Rectal smooth muscle tissue (tissue), 1 donor: ENCODE measurements around the gene PPP2R3B.

Experiments
- H3K27ac ChIP-seq: one replicate; pipeline ENCODE4 v1.7.0; 2013; ENCODE audit warnings: low read depth, low read length, inconsistent platforms
- H3K27me3 ChIP-seq: one replicate; pipeline ENCODE4 v1.7.0; 2013; ENCODE audit warnings: low read length; ENCODE audit not compliant: control insufficient read depth, insufficient read depth
- H3K36me3 ChIP-seq: one replicate; pipeline ENCODE4 v1.7.0; 2013; ENCODE audit warnings: low read length; ENCODE audit not compliant: control insufficient read depth, insufficient read depth
- H3K4me1 ChIP-seq: one replicate; pipeline ENCODE4 v1.7.0; 2013; ENCODE audit warnings: low read length; ENCODE audit not compliant: control insufficient read depth, insufficient read depth
- H3K4me3 ChIP-seq: one replicate; pipeline ENCODE4 v1.7.0; 2013; ENCODE audit warnings: low read length
- H3K9ac ChIP-seq: one replicate; pipeline ENCODE4 v1.7.0; 2013; ENCODE audit warnings: low read length

Gene PPP2R3B

DNA sequence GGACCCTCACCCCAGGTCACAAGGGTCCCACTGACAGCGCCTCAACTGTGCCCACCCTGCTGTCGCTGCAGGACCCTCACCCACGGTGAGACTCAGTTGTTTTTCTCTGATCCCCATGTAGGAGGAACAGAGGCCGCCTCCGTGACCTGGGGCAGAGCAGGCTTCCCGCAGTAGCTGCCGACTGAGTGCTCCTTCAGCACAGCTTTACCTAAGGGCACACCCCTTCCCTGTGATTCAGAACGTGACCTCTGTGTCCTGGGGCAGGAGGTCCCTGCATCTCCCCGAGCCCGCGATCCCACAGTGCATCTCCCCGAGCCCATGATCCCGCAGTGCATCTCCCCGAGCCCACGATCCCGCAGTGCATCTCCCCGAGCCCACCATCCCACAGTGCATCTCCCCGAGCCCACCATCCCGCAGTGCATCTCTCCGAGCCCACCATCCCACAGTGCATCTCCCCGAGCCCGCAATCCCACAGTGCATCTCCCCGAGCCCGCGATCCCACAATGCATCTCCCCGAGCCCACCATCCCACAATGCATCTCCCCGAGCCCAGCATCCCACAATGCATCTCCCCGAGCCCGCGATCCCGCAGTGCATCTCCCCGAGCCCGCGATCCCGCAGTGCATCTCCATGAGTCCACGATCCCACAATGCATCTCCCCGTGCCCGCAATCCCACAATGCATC is 23.6 kb downstream of the PPP2R3B start:
- Histone ChIP-seq H3K27ac (no peak overlapping the region), H3K36me3 (peaks cover 8% of the 10 kb centered on the region), H3K9ac (no peak overlapping the region), H3K27me3 (no peaks in the 10 kb centered on the region), H3K4me3 (no peak overlapping the region), H3K4me1 (no peaks in the 10 kb centered on the region)

- Histone ChIP-seq H3K36me3 (peaks cover 8% of the 10 kb centered on the region), H3K4me3 (no peak overlapping the region), H3K27me3 (no peaks in the 10 kb centered on the region), H3K27ac (no peak overlapping the region), H3K4me1 (no peaks in the 10 kb centered on the region), H3K9ac (no peak overlapping the region)
Measured at GRCh38 chrX:362351-362750, 24.4 kb downstream of the PPP2R3B start.

GRCh38 chrX:361231-362145 is 25.2 kb downstream of the PPP2R3B start:
- Histone ChIP-seq H3K27ac (no peak overlapping the region), H3K9ac (no peak overlapping the region), H3K4me1 (no peaks in the 10 kb centered on the region), H3K27me3 (no peaks in the 10 kb centered on the region), H3K36me3 (peaks cover 8% of the 10 kb centered on the region), H3K4me3 (no peak overlapping the region)

GRCh38 chrX:360496-361150 is 26.1 kb downstream of the PPP2R3B start:
- H3K27ac ChIP-seq: no peak overlapping the region
- H3K27me3 ChIP-seq: no peaks in the 10 kb centered on the region
- H3K4me3 ChIP-seq: no peak overlapping the region
- no peak overlapping the region for H3K9ac ChIP-seq
- H3K36me3 ChIP-seq: peaks cover 8% of the 10 kb centered on the region
- H3K4me1 ChIP-seq: no peaks in the 10 kb centered on the region

GRCh38 chrX:358651-359143 is 28.0 kb downstream of the PPP2R3B start:
- Histone ChIP-seq H3K4me3 (no peak overlapping the region), H3K4me1 (no peaks in the 10 kb centered on the region), H3K9ac (no peak overlapping the region), H3K27ac (no peak overlapping the region), H3K36me3 (peaks cover 8% of the 10 kb centered on the region), H3K27me3 (no peaks in the 10 kb centered on the region)

DNA sequence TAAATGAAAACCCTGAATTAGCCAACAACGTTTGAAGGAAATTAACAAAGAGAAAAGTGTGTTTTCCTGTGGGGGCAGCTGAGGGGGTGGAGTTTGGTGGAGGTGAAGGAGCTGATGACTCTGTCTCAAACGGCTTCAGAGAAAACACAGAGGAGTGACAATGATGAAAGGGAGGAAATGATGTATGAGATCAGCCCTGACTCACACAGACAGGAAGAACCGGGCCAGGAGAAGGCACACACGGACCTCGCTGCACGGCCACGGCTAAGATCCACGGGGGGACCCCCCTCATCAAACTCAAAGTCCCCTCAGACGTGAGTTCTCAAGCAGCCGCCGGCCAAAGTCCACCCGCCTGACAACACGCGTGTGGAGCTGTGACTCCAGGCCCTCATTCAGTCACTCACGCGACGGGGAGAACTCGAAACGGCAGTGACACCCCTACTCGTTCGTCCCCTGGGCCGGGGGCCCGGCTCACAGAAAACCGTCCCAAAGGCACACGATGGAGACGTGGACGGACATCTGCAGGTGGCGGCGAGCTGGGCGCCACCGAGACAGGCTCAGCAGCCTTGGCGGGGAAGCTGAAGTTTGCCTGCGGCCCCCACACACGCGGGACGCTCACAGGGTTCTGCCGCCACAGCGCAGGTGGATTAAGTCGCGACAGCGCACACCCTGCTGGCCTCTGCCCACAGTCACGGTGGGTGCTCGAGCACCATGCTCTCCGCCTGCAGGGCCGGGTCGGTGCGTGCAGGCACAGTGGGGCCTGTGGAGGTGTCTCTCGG is 28.8 kb downstream of the PPP2R3B start:
- H3K27me3 ChIP-seq: no peaks in the 10 kb centered on the region
- no peak overlapping the region for H3K27ac ChIP-seq
- no peak overlapping the region for H3K9ac ChIP-seq
- H3K4me1 ChIP-seq: no peaks in the 10 kb centered on the region
- H3K36me3 ChIP-seq: peaks cover 8% of the 10 kb centered on the region
- H3K4me3 ChIP-seq: no peak overlapping the region

- Histone ChIP-seq H3K27ac (no peak overlapping the region), H3K9ac (no peak overlapping the region), H3K27me3 (no peaks in the 10 kb centered on the region), H3K4me3 (no peak overlapping the region), H3K4me1 (no peaks in the 10 kb centered on the region), H3K36me3 (peaks cover 8% of the 10 kb centered on the region)
Measured at GRCh38 chrX:357035-357692, 29.5 kb downstream of the PPP2R3B start.

- no peak overlapping the region for H3K27ac ChIP-seq
- no peaks in the 10 kb centered on the region for H3K4me1 ChIP-seq
- no peak overlapping the region for H3K9ac ChIP-seq
- no peak overlapping the region for H3K4me3 ChIP-seq
- H3K36me3 ChIP-seq: peaks cover 7% of the 10 kb centered on the region
- no peaks in the 10 kb centered on the region for H3K27me3 ChIP-seq
Measured at GRCh38 chrX:356385-357034, 30.2 kb downstream of the PPP2R3B start.

GRCh38 chrX:355329-356050 is 31.2 kb downstream of the PPP2R3B start:
- peaks cover under 1% of the 10 kb centered on the region for H3K36me3 ChIP-seq
- no peak overlapping the region for H3K4me3 ChIP-seq
- H3K27me3 ChIP-seq: no peaks in the 10 kb centered on the region
- no peak overlapping the region for H3K9ac ChIP-seq
- no peaks in the 10 kb centered on the region for H3K4me1 ChIP-seq
- H3K27ac ChIP-seq: no peak overlapping the region

- Histone ChIP-seq H3K4me3 (no peak overlapping the region), H3K9ac (no peak overlapping the region), H3K36me3 (no peaks in the 10 kb centered on the region), H3K27me3 (no peaks in the 10 kb centered on the region), H3K27ac (no peak overlapping the region), H3K4me1 (no peaks in the 10 kb centered on the region)
Measured at GRCh38 chrX:353566-354535, 32.9 kb downstream of the PPP2R3B start.
